ENCODE measurements around the gene CCDC87.
A peak's percentile ranks its signal among the peaks of the same experiment; 100 is the strongest.

DNA sequence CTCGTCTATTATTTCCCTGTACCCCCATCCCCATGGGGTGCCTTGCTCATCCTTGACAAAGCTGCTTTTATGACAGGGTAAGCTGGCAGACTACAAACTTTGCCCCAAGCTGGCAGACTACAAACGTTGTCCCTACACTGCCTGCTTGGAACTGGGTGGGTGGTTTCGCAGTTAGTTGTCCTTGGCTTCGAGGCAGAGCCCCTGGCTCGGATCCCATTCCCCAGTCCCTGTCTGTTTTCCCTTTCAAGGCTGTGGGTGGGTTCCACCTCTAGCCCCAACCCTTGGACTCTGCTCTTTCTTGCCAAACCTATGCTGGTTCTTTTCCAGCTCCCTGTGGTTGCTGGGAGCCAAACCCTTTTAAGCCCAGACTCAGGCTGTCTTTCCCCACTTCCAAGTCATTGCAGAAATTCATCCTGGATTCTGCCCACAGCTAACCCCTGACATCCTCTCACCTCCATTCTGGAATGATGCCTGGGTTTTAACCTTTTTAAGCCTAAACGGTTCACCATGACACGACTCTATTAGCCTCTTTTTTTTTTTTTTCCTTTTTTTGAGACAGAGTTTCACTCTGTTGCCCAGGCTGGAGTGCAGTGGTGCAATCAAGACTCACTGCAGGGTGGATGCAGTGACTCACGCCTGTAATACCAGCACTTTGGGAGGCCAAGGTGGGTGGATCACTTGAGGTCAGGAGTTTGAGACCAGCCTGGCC is 14.4 kb upstream of the CCDC87 start:
- TF ChIP-seq, protein P1, sequence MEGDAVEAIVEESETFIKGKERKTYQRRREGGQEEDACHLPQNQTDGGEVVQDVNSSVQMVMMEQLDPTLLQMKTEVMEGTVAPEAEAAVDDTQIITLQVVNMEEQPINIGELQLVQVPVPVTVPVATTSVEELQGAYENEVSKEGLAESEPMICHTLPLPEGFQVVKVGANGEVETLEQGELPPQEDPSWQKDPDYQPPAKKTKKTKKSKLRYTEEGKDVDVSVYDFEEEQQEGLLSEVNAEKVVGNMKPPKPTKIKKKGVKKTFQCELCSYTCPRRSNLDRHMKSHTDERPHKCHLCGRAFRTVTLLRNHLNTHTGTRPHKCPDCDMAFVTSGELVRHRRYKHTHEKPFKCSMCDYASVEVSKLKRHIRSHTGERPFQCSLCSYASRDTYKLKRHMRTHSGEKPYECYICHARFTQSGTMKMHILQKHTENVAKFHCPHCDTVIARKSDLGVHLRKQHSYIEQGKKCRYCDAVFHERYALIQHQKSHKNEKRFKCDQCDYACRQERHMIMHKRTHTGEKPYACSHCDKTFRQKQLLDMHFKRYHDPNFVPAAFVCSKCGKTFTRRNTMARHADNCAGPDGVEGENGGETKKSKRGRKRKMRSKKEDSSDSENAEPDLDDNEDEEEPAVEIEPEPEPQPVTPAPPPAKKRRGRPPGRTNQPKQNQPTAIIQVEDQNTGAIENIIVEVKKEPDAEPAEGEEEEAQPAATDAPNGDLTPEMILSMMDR (IDR thresholded peaks at IDR 0.05), result no peak
- TF ChIP-seq POLR2AphosphoS5 (IDR thresholded peaks at IDR 0.05) (peak in 2 of 3 donors; percentile 10 to 53), POLR2A (IDR thresholded peaks at IDR 0.05) (no peak)

Measured in transverse colon (tissue), 4 donors.